ENCODE data around the gene CCN6.
"Not testable (repeated sequence)": the region's sequence is repeated elsewhere in the genome, so short reads cannot be mapped to it uniquely, and the experiment has no call there.

The CCN6 gene

GRCh38 chr6:112044196-112044595, 9.7 kb upstream of the CCN6 start:
- Histone ChIP-seq H3K27me3 (ENCODE audit: control insufficient read depth, insufficient read depth, low read length) (no peaks in the 10 kb centered on the region), H3K27ac (ENCODE audit: low read depth, low read length) (no peak overlapping the region), H3K9ac (ENCODE audit: low read length) (no peak overlapping the region), H3K4me1 (ENCODE audit: control insufficient read depth, insufficient read depth, low read length) (peaks cover 12% of the 10 kb centered on the region), H3K36me3 (ENCODE audit: control insufficient read depth, insufficient read depth, low read length) (no peaks in the 10 kb centered on the region), H3K4me3 (ENCODE audit: low read length) (no peak overlapping the region)

- H3K4me3 ChIP-seq (ENCODE audit: low read length): no peak overlapping the region
- no peaks in the 10 kb centered on the region for H3K36me3 ChIP-seq (ENCODE audit: control insufficient read depth, insufficient read depth, low read length)
- peaks cover 12% of the 10 kb centered on the region for H3K4me1 ChIP-seq (ENCODE audit: control insufficient read depth, insufficient read depth, low read length)
- H3K27me3 ChIP-seq (ENCODE audit: control insufficient read depth, insufficient read depth, low read length): no peaks in the 10 kb centered on the region
- peak overlapping the region; percentile 34 for H3K27ac ChIP-seq (ENCODE audit: low read depth, low read length)
- no peak overlapping the region for H3K9ac ChIP-seq (ENCODE audit: low read length)
Observed at GRCh38 chr6:112044856-112045255, 9.0 kb upstream of the CCN6 start.

GRCh38 chr6:112047523-112047922, 6.4 kb upstream of the CCN6 start:
- not testable (repeated sequence) for H3K9ac ChIP-seq (ENCODE audit: low read length); H3K27me3 ChIP-seq (ENCODE audit: control insufficient read depth, insufficient read depth, low read length); H3K4me3 ChIP-seq (ENCODE audit: low read length); H3K36me3 ChIP-seq (ENCODE audit: control insufficient read depth, insufficient read depth, low read length); H3K27ac ChIP-seq (ENCODE audit: low read depth, low read length)
- H3K4me1 ChIP-seq (ENCODE audit: control insufficient read depth, insufficient read depth, low read length): peaks cover 12% of the 10 kb centered on the region

- H3K4me1 ChIP-seq (ENCODE audit: control insufficient read depth, insufficient read depth, low read length): peaks cover 8% of the 10 kb centered on the region
- no peak overlapping the region for H3K9ac ChIP-seq (ENCODE audit: low read length)
- no peak overlapping the region for H3K27ac ChIP-seq (ENCODE audit: low read depth, low read length)
- H3K4me3 ChIP-seq (ENCODE audit: low read length): no peak overlapping the region
- H3K36me3 ChIP-seq (ENCODE audit: control insufficient read depth, insufficient read depth, low read length): no peaks in the 10 kb centered on the region
- H3K27me3 ChIP-seq (ENCODE audit: control insufficient read depth, insufficient read depth, low read length): no peaks in the 10 kb centered on the region
Observed at GRCh38 chr6:112049026-112049799, 4.7 kb upstream of the CCN6 start.

GRCh38 chr6:112049996-112050395, 3.9 kb upstream of the CCN6 start:
- Histone ChIP-seq H3K27ac (ENCODE audit: low read depth, low read length) (no peak overlapping the region), H3K9ac (ENCODE audit: low read length) (no peak overlapping the region), H3K4me1 (ENCODE audit: control insufficient read depth, insufficient read depth, low read length) (peaks cover 3% of the 10 kb centered on the region), H3K36me3 (ENCODE audit: control insufficient read depth, insufficient read depth, low read length) (no peaks in the 10 kb centered on the region), H3K27me3 (ENCODE audit: control insufficient read depth, insufficient read depth, low read length) (no peaks in the 10 kb centered on the region), H3K4me3 (ENCODE audit: low read length) (no peak overlapping the region)

GRCh38 chr6:112050429-112050828, 3.5 kb upstream of the CCN6 start:
- Histone ChIP-seq H3K4me3 (ENCODE audit: low read length) (no peak overlapping the region), H3K27me3 (ENCODE audit: control insufficient read depth, insufficient read depth, low read length) (no peaks in the 10 kb centered on the region), H3K9ac (ENCODE audit: low read length) (no peak overlapping the region), H3K27ac (ENCODE audit: low read depth, low read length) (no peak overlapping the region), H3K4me1 (ENCODE audit: control insufficient read depth, insufficient read depth, low read length) (no peaks in the 10 kb centered on the region), H3K36me3 (ENCODE audit: control insufficient read depth, insufficient read depth, low read length) (no peaks in the 10 kb centered on the region)

GRCh38 chr6:112051251-112051740, 2.6 kb upstream of the CCN6 start:
- not testable (repeated sequence) for H3K27ac ChIP-seq (ENCODE audit: low read depth, low read length); H3K27me3 ChIP-seq (ENCODE audit: control insufficient read depth, insufficient read depth, low read length); H3K4me1 ChIP-seq (ENCODE audit: control insufficient read depth, insufficient read depth, low read length); H3K4me3 ChIP-seq (ENCODE audit: low read length); H3K9ac ChIP-seq (ENCODE audit: low read length); H3K36me3 ChIP-seq (ENCODE audit: control insufficient read depth, insufficient read depth, low read length)

GRCh38 chr6:112054555-112055190, 769 bp downstream of the CCN6 start:
- Histone ChIP-seq H3K27me3 (ENCODE audit: control insufficient read depth, insufficient read depth, low read length) (no peaks in the 10 kb centered on the region), H3K4me3 (ENCODE audit: low read length) (no peak overlapping the region), H3K4me1 (ENCODE audit: control insufficient read depth, insufficient read depth, low read length) (no peaks in the 10 kb centered on the region), H3K36me3 (ENCODE audit: control insufficient read depth, insufficient read depth, low read length) (no peaks in the 10 kb centered on the region), H3K9ac (ENCODE audit: low read length) (no peak overlapping the region), H3K27ac (ENCODE audit: low read depth, low read length) (no peak overlapping the region)

- H3K36me3 ChIP-seq (ENCODE audit: control insufficient read depth, insufficient read depth, low read length): no peaks in the 10 kb centered on the region
- H3K27me3 ChIP-seq (ENCODE audit: control insufficient read depth, insufficient read depth, low read length): no peaks in the 10 kb centered on the region
Observed at GRCh38 chr6:112058243-112059032, 4.5 kb downstream of the CCN6 start.

GRCh38 chr6:112061605-112062004, 7.7 kb downstream of the CCN6 start:
- H3K36me3 ChIP-seq (ENCODE audit: control insufficient read depth, insufficient read depth, low read length): no peaks in the 10 kb centered on the region
- no peaks in the 10 kb centered on the region for H3K27me3 ChIP-seq (ENCODE audit: control insufficient read depth, insufficient read depth, low read length)
- no peak overlapping the region for H3K27ac ChIP-seq (ENCODE audit: low read depth, low read length)
- no peak overlapping the region for H3K4me3 ChIP-seq (ENCODE audit: low read length)
- H3K4me1 ChIP-seq (ENCODE audit: control insufficient read depth, insufficient read depth, low read length): no peaks in the 10 kb centered on the region
- no peak overlapping the region for H3K9ac ChIP-seq (ENCODE audit: low read length)

More at GRCh38 chr6:112058243-112059032, 4.5 kb downstream of the CCN6 start:
- H3K4me1 ChIP-seq (ENCODE audit: control insufficient read depth, insufficient read depth, low read length): no peaks in the 10 kb centered on the region
- no peak overlapping the region for H3K4me3 ChIP-seq (ENCODE audit: low read length)
- no peak overlapping the region for H3K27ac ChIP-seq (ENCODE audit: low read depth, low read length)
- no peak overlapping the region for H3K9ac ChIP-seq (ENCODE audit: low read length)

- Histone ChIP-seq H3K4me1 (ENCODE audit: control insufficient read depth, insufficient read depth, low read length) (no peaks in the 10 kb centered on the region), H3K9ac (ENCODE audit: low read length) (no peak overlapping the region), H3K36me3 (ENCODE audit: control insufficient read depth, insufficient read depth, low read length) (no peaks in the 10 kb centered on the region), H3K27ac (ENCODE audit: low read depth, low read length) (no peak overlapping the region), H3K4me3 (ENCODE audit: low read length) (no peak overlapping the region), H3K27me3 (ENCODE audit: control insufficient read depth, insufficient read depth, low read length) (no peaks in the 10 kb centered on the region)
Observed at GRCh38 chr6:112062966-112063365, 9.1 kb downstream of the CCN6 start.

- Histone ChIP-seq H3K36me3 (ENCODE audit: control insufficient read depth, insufficient read depth, low read length) (no peaks in the 10 kb centered on the region), H3K4me1 (ENCODE audit: control insufficient read depth, insufficient read depth, low read length) (no peaks in the 10 kb centered on the region), H3K27ac (ENCODE audit: low read depth, low read length) (no peak overlapping the region), H3K27me3 (ENCODE audit: control insufficient read depth, insufficient read depth, low read length) (no peaks in the 10 kb centered on the region), H3K9ac (ENCODE audit: low read length) (no peak overlapping the region), H3K4me3 (ENCODE audit: low read length) (no peak overlapping the region)
Observed at GRCh38 chr6:112065426-112065986, 11.6 kb downstream of the CCN6 start.
